HG03064 (cell line): ENCODE results near the gene KCNQ4.

ENCODE experiments used
- ATAC-seq: cut with Tn5 transposase; IDR thresholded peaks from one replicate; pipeline ENCODE4 v1.9.1; 2021; ENCODE audit warnings: low read depth; ENCODE audit not compliant: unreplicated experiment

KCNQ4 gene

DNA sequence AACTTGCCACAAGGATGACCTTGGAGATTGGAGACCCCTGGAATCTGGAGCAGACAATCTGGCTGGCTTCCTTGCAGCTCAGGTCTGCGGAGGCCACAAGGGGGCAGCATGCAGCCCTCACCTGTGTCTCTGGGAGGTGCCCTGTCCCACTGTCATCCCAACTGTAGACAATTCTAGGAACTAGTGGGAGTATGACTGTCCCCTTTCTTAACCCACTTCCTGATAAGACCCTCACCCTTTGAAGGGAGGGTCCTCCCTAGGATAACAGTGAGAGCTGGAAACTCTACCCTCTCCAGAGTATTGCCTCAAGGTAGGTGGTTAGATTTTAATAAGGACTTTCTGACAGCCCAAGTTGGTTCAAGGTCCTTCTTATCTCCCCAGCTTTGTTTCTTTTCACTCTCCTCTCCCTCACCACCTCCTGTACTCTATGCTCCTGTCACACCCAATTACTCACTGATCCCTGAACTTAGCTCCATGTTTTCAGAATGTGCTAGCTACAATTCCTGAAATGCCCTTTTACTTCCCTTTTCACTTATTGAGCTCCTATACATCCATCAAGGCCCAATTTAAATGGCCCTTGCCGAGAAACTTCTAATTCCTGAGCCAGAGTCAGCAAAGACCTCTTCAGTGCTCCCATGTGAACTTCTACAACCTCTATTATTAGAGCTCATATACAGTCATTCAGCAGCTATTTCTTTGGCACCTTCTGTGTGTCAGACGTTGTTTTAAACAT, 9.2 kb upstream of the KCNQ4 start:
- no peak for ATAC-seq

DNA sequence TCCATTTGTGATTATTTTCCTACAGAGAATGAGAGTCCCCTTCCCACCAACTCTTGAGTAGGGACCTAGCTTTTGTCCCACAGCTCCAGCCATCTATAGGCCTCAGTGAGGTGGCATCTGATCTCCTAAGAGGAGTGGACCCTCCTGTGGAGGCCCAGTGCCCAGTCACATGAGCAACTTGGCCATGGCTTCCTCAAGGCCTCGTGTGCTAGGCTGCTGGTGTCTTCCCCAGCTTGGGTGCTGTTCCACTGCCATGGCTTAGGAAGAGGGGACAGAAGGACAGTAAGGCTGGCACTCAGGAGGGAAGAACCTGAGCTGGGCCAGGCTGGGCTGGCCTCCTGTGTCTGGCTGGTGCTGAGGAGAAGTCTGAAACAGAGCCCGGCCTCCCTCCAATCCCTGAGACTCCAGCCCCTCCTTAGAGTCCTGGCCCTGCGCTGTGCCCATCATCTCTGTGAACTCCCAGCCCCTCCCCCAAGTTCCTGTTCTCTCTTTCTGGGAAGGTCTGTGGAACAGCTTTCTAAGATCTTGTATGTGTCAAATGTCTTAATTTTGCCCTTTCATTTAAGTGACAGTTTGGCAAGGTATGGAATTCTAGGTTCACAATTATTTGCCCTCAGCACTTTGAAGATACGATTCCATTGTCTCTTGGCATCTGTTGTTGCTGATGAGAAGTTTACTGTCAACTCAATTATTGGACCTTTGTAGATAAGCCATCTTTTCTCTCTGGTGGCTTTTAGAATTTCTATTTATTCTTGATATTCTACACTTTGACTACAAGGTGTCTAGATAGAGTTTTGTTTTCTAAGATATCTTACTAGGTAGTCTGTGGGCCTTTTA, 7.1 kb upstream of the KCNQ4 start:
- no peak for ATAC-seq

GRCh38 chr1:40777224-40777970, 6.2 kb upstream of the KCNQ4 start:
- ATAC-seq = no peak

- no peak for ATAC-seq
Measured at GRCh38 chr1:40780678-40781607, 2.6 kb upstream of the KCNQ4 start.

- ATAC-seq = no peak
Measured at GRCh38 chr1:40781608-40781971, 2.0 kb upstream of the KCNQ4 start.

- ATAC-seq = no peak
Measured at GRCh38 chr1:40782371-40782956, 1.1 kb upstream of the KCNQ4 start.

GRCh38 chr1:40784141-40784770, 669 bp downstream of the KCNQ4 start:
- no peak for ATAC-seq

GRCh38 chr1:40784771-40785151, 1.2 kb downstream of the KCNQ4 start:
- no peak for ATAC-seq

DNA sequence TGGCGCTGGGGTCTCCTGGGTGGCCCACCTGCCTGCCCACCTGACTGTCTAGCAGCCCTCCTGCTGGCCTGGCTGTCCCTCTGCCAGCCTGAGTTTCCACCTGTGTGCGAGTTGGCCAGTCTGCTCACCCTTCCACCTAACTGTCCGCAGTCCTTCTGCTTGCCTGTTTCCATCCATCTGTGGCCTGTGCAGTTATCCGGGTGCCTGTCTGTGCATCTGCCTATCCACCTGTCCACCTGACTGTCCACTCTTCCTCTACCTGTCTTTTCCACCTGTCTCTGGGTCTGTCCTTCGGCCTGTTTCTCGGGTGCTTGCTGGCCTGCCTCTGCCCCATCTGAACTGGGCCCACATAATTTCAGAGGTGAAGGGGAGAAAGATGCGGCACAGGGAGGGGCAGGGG, 1.9 kb downstream of the KCNQ4 start:
- no peak for ATAC-seq

- no peak for ATAC-seq
Measured at GRCh38 chr1:40786171-40786994, 2.8 kb downstream of the KCNQ4 start.

DNA sequence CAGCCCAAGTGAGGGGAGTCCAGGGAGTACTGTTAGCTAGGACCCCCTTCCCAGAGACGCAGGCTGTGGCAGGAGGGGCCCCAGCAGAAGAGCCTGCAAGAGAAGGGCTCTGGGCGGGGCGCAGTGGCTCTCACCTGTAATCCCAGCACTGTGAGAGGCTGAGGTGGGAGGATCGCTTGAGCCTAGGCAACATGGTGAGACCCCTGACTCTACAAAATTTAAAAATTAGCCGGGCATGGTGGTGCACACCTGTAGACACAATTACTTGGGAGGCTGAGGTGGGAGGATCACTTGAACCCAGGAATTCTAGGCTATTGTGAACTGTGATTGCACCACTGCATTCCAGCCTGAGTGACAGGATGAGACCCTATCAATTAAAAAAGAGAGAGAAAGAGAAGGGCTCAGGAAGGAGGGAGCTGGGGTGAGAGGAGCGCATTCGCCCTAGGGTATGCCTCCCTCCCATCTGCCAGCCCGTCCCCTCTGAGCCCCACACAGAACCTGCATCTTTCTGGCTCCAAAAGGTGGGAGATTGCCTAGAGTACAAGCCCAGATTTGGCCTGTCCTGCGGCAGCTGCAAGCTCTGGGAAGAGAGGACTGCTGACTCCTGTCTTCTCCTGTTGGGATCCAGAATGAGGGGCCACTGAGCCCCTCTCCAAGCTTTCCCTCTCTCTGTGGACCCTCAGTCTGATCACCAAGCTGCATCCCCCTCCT, 3.6 kb downstream of the KCNQ4 start:
- ATAC-seq = no peak

- no peak for ATAC-seq
Measured at GRCh38 chr1:40787737-40788560, 4.4 kb downstream of the KCNQ4 start.

- ATAC-seq = no peak
Measured at GRCh38 chr1:40788561-40789341, 5.2 kb downstream of the KCNQ4 start.

DNA sequence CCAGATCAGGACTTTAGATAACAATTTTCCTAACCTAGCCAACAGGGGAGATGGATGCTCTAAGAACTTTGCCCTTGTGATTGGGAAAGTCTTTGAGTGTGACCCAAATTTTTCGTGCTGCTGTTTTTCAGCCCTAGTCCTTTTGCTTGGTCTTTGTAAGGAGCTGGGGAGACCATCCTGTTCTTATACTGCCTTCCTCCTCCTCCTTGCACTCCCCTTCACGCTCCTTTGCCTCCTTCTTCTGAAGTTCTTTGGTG, 5.7 kb downstream of the KCNQ4 start:
- ATAC-seq = no peak

DNA sequence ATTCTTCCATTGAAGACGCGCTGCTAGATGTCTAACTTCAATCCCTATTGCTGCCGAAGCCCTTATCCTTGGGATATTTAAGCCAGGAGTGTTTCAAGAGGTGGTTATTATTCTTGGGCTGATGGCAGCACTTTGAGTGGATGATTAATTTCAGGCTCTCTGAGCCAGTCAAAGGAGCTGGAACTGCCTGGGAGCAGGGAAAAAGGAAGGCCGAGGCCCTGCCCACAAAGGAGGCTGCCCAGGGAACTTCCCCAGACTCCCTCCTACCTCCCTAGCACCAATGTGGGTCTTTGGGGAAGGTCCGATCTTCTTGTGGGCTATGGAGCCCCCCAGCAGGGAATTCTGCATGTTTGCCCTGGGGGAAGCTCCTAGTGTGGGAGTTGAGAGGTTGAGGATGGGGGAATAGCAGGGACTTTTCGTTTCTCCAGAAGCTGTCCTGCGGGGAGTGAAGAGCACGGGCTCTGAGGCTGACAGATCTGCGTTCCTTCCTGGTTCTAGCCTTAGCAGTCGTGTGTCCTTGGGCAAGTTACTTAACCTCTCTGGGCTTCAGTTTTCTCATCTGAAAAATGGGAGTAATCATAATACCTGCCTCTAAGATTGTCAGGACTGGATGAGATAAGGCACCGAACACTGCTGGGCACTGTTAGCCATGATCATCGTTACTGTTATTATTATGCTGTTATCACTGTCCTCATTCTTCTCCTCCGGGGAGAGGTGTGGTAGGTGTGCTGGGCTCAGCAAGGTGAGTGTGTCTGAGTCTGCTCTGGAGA, 6.3 kb downstream of the KCNQ4 start:
- no peak for ATAC-seq

GRCh38 chr1:40792036-40792435, 8.4 kb downstream of the KCNQ4 start:
- ATAC-seq = no peak
